Thoracic aorta (tissue), 2 donors: ENCODE data around the gene SLC39A5. TPM values are rescaled to one million over a fixed set of nuclear protein-coding genes. Genes with fewer than 3 reads are reported as not detected.

ENCODE experiments used
- ATAC-seq: fragments of 150-250 bp; one replicate; pipeline ENCODE4 v1.8.0; 2017; ENCODE audit warnings: low read depth; ENCODE audit not compliant: insufficient number of reproducible peaks, low FRiP score
- DNase-seq: peaks from one replicate; pipeline ENCODE4 v3.0.0-alpha.2; 2020; ENCODE audit warnings: low spot score
- H3K27ac ChIP-seq, 2 donors: fragments of 200-600 bp; sonication (generic); 1 replicate in 1 of 2; 2 replicates in 1 of 2; pipeline ENCODE4 v1.5.1; 2016; ENCODE audit warnings: mild to moderate bottlenecking in 2 of 2, moderate library complexity in 2 of 2
- H3K27me3 ChIP-seq: fragments of 200-600 bp; sonication (generic); replicated peaks from 2 replicates; pipeline ENCODE4 v1.6.0; 2016; ENCODE audit warnings: mild to moderate bottlenecking; ENCODE audit not compliant: insufficient read depth
- H3K36me3 ChIP-seq: fragments of 200-600 bp; sonication (generic); one replicate; pipeline ENCODE4 v1.5.1; 2016
- H3K4me1 ChIP-seq, 2 donors: fragments of 200-600 bp; sonication (generic); 1 replicate in 1 of 2; 2 replicates in 1 of 2; pipeline versions ENCODE4 v1.5.1 to v1.6.0; 2016; ENCODE audit warnings: low read depth in 2 of 2, mild to moderate bottlenecking in 1 of 2; ENCODE audit not compliant: control insufficient read depth in 1 of 2
- H3K4me3 ChIP-seq: fragments of 200-600 bp; sonication (generic); 2 replicates; pipeline ENCODE4 v1.5.1; 2016; ENCODE audit warnings: mild to moderate bottlenecking
- H3K9me3 ChIP-seq: fragments of 200-600 bp; sonication (generic); 2 replicates; pipeline ENCODE4 v1.5.1; 2016
- CTCF ChIP-seq: fragments of 200-600 bp; sonication (generic); IDR thresholded peaks from one replicate; pipeline ENCODE4 v1.5.1; 2019; ENCODE audit warnings: antibody characterized with exemption
- total RNA-seq, 2 donors: library from RNA; depleted of rRNA; stranded (reverse); fragments of >200 nt; gene quantifications; one replicate each; pipeline versions ENCODE4 v1.1.0 to v1.2.3, GENCODE V29; 2016

SLC39A5 gene
- total RNA-seq, 2 donors from 2014 or later, result not detected

GRCh38 chr12:56256326-56256960 is 26.6 kb downstream of the SLC39A5 start:
- peaks cover 42% of the 10 kb centered on the region for H3K36me3 ChIP-seq
- peak overlapping the region; percentile 6 to 8 for H3K27ac ChIP-seq
- H3K27me3 ChIP-seq, result no peaks in the 10 kb centered on the region
- H3K4me1 ChIP-seq, result peaks cover 13 to 30% of the 10 kb centered on the region in 2 donors
- no peak for TF ChIP-seq CTCF
- ATAC-seq (no peak), DNase-seq (no peak)
- H3K4me3 ChIP-seq, result peak overlapping the region; percentile 85
- H3K9me3 ChIP-seq, result no peaks in the 10 kb centered on the region

GRCh38 chr12:56257071-56257470 is 27.2 kb downstream of the SLC39A5 start:
- DNase-seq, result no peak
- H3K4me1 ChIP-seq, result peaks cover 13 to 30% of the 10 kb centered on the region in 2 donors
- H3K36me3 ChIP-seq, result peaks cover 36% of the 10 kb centered on the region
- no peak for TF ChIP-seq CTCF
- ATAC-seq, result no peak
- H3K27me3 ChIP-seq, result no peaks in the 10 kb centered on the region
- peak overlapping the region; percentile 6 to 14 for H3K27ac ChIP-seq
- H3K4me3 ChIP-seq, result peak overlapping the region; percentile 85
- H3K9me3 ChIP-seq, result no peaks in the 10 kb centered on the region

- H3K27ac ChIP-seq, result peak overlapping the region; percentile 73 to 75
- peaks cover 13 to 30% of the 10 kb centered on the region in 2 donors for H3K4me1 ChIP-seq
- H3K27me3 ChIP-seq, result no peaks in the 10 kb centered on the region
- no peaks in the 10 kb centered on the region for H3K9me3 ChIP-seq
- H3K4me3 ChIP-seq, result peak overlapping the region; percentile 85
- no peak for TF ChIP-seq CTCF
- DNase-seq (no peak), ATAC-seq (no peak)
- peaks cover 31% of the 10 kb centered on the region for H3K36me3 ChIP-seq
Observed at GRCh38 chr12:56257491-56258067, 27.7 kb downstream of the SLC39A5 start.

GRCh38 chr12:56258068-56258819 is 28.4 kb downstream of the SLC39A5 start, which contains the start of gene ANKRD52:
ANKRD52 (minus strand) TSS chr12:56258384; CDS start chr12:56258269, 115 bp downstream.
- peak; percentile 62 for TF ChIP-seq CTCF
- ATAC-seq (peak; percentile 93), DNase-seq (no peak)
- peaks cover 24% of the 10 kb centered on the region for H3K36me3 ChIP-seq
- H3K9me3 ChIP-seq, result no peaks in the 10 kb centered on the region
- H3K27ac ChIP-seq, result peak within 1 kb of the TSS; percentile 73 to 75
- no peaks in the 10 kb centered on the region for H3K27me3 ChIP-seq
- H3K4me3 ChIP-seq, result peak within 1 kb of the TSS; percentile 85
- peaks cover 13 to 30% of the 10 kb centered on the region in 2 donors for H3K4me1 ChIP-seq

GRCh38 chr12:56258820-56259183 is 29.0 kb downstream of the SLC39A5 start:
- Histone ChIP-seq H3K36me3 (peaks cover 18% of the 10 kb centered on the region), H3K27ac (peak overlapping the region; percentile 73 to 75), H3K9me3 (no peaks in the 10 kb centered on the region), H3K4me3 (peak overlapping the region; percentile 85), H3K4me1 (peaks cover 13 to 30% of the 10 kb centered on the region in 2 donors), H3K27me3 (no peaks in the 10 kb centered on the region)
- TF ChIP-seq CTCF, result no peak
- ATAC-seq, result no peak
- no peak for DNase-seq
